T-cell (primary cell): Measurements from ENCODE around the gene PRAMEF27. TPM values are rescaled to one million over a fixed set of nuclear protein-coding genes. Genes with fewer than 3 reads are reported as not detected.

Experiments
- total RNA-seq, 35 experiments: library from RNA in 6 of 35; stranded (reverse) in 6 of 35; fragments of 120-200 nt in 1 of 35; gene quantifications; one replicate each; pipeline versions ENCODE4 v1.2.1 to v1.2.4 and lab custom pipeline; 2013 to 2026

PRAMEF27 gene
- total RNA-seq, 5 donors from 2014 or later (not counting 1 experiment from before 2014, with no cell fraction given) = not detected

Other genes starting within 250 kb of the PRAMEF27 start
- not detected for gene PRAMEF11, start 225.2 kb downstream of the PRAMEF27 start, total RNA-seq
- gene HNRNPCL1, start 207.9 kb downstream of the PRAMEF27 start, total RNA-seq = not detected
- not detected for gene PRAMEF2, start 199.5 kb downstream of the PRAMEF27 start, total RNA-seq
- not detected for gene PRAMEF4, start 170.4 kb downstream of the PRAMEF27 start, total RNA-seq
- not detected for gene PRAMEF10, start 158.3 kb downstream of the PRAMEF27 start, total RNA-seq
- not detected for gene PRAMEF7, start 140.0 kb downstream of the PRAMEF27 start, total RNA-seq
- not detected for gene PRAMEF6, start 109.0 kb downstream of the PRAMEF27 start, total RNA-seq
- not detected for gene HNRNPCL3, start 4.2 kb upstream of the PRAMEF27 start, total RNA-seq
- gene PRAMEF25, start 14.2 kb upstream of the PRAMEF27 start, total RNA-seq = not detected
- not detected for gene HNRNPCL2, start 60.3 kb upstream of the PRAMEF27 start, total RNA-seq
- gene PRAMEF26, start 99.4 kb upstream of the PRAMEF27 start, total RNA-seq = not detected
- not detected for gene HNRNPCL4, start 109.1 kb upstream of the PRAMEF27 start, total RNA-seq
- not detected for gene PRAMEF9, start 115.3 kb upstream of the PRAMEF27 start, total RNA-seq
- gene PRAMEF13, start 144.8 kb upstream of the PRAMEF27 start, total RNA-seq = not detected
- not detected for gene PRAMEF18, start 169.6 kb upstream of the PRAMEF27 start, total RNA-seq
- not detected for gene PRAMEF5, start 197.6 kb upstream of the PRAMEF27 start, total RNA-seq
- gene PRAMEF8, start 228.6 kb upstream of the PRAMEF27 start, total RNA-seq = not detected
- not detected for gene PRAMEF33, start 247.0 kb upstream of the PRAMEF27 start, total RNA-seq